GM23338 (cell line): ENCODE results near the gene RARG.

Experiments
- CTCF ChIP-seq, 2 experiments: fragments of 200-600 bp in 1 of 2; sonication (generic) in 1 of 2; conservative IDR thresholded peaks; 2 replicates each; pipeline versions ENCODE4 v1.5.1 to v1.6.1; 2016 to 2017; ENCODE audit warnings: antibody characterized with exemption in 2 of 2, low read depth in 2 of 2, mild to moderate bottlenecking in 2 of 2, moderate library complexity in 1 of 2
- JUNB ChIP-seq: IDR thresholded peaks from one replicate; pipeline ENCODE4 v1.6.1; 2016; ENCODE audit warnings: antibody characterized with exemption; ENCODE audit not compliant: unreplicated experiment
- POLR2AphosphoS5 ChIP-seq: IDR thresholded peaks from 2 replicates; pipeline ENCODE4 v1.6.1; 2016; ENCODE audit warnings: antibody characterized with exemption, low read depth
- REST ChIP-seq: IDR thresholded peaks from one replicate; pipeline ENCODE4 v1.6.1; 2018; ENCODE audit warnings: antibody characterized with exemption; ENCODE audit not compliant: unreplicated experiment

- TF ChIP-seq CTCF (conservative IDR thresholded peaks at IDR 0.05; ENCODE audit: low read depth in 2 of 2) (no peak), REST (no peak), POLR2AphosphoS5 (no peak), JUNB (no peak)
Measured at GRCh38 chr12:53173085-53173715, 58.8 kb downstream of the RARG start.
